ENCODE results near the gene OR5A2. TPM values are rescaled to one million over a fixed set of nuclear protein-coding genes. Genes with fewer than 3 reads are reported as not detected.

Gene OR5A2
- total RNA-seq, 1 donor from 2014 or later, result not detected

Other genes with a start within 250 kb of the OR5A2 start
- gene MPEG1, start 213.5 kb downstream of the OR5A2 start, total RNA-seq, result 0.05 TPM in 1 of 2 replicates, not detected in the other
- not detected in 2 replicates for gene OR5AN1, start 67.5 kb downstream of the OR5A2 start, total RNA-seq
- not detected in 2 replicates for gene OR5A1, start 10.1 kb upstream of the OR5A2 start, total RNA-seq
- gene OR4D6, start 30.5 kb upstream of the OR5A2 start, total RNA-seq, result not detected in 2 replicates
- gene OR4D10, start 46.9 kb upstream of the OR5A2 start, total RNA-seq, result not detected in 2 replicates
- gene OR4D11, start 77.2 kb upstream of the OR5A2 start, total RNA-seq, result not detected in 2 replicates
- gene OR4D9, start 85.1 kb upstream of the OR5A2 start, total RNA-seq, result not detected in 2 replicates
- 42.8 and 43.4 TPM in 2 replicates for gene OSBP, start 189.4 kb upstream of the OR5A2 start, total RNA-seq
- gene PATL1, start 242.6 kb upstream of the OR5A2 start, total RNA-seq, result 69.0 and 71.2 TPM in 2 replicates

Data from activated T-helper 2 cell treated with anti-CD3 and anti-CD28 coated beads, Interferon-gamma antibody, Interleukin-2, Interleukin-4, amounts not matched to agents 10 μg/mL and 5 μg/mL and 100 μg/mL, durations not matched to agents 14 hours and 24 hours and 36 hours (primary cell).